NB4 (cell line): Measurements from ENCODE around the gene LZIC.
A peak's percentile ranks its signal among the peaks of the same experiment; 100 is the strongest.

Experiments used
- DNase-seq: peaks from one replicate; pipeline ENCODE4 v3.0.0; 2010; ENCODE audit warnings: low read depth
- H3K4me3 ChIP-seq: one replicate; pipeline ENCODE4 v1.5.1; 2011; ENCODE audit warnings: mild to moderate bottlenecking, low read depth, low read length, moderate library complexity
- MYC ChIP-seq: IDR thresholded peaks from 2 replicates; pipeline ENCODE4 v1.6.1; 2011; ENCODE audit warnings: low read depth, low read length
- POLR2A ChIP-seq: IDR thresholded peaks from 2 replicates; pipeline ENCODE4 v1.6.1; 2011; ENCODE audit warnings: mild to moderate bottlenecking; ENCODE audit not compliant: insufficient read length; ENCODE audit errors: extremely low read depth
- TF ChIP-seq, protein P1 (sequence below): IDR thresholded peaks from 2 replicates; pipeline ENCODE4 v1.6.1; 2011; ENCODE audit warnings: low read depth, low read length
- TF ChIP-seq, protein P2 (sequence below): IDR thresholded peaks from one replicate; pipeline ENCODE4 v1.5.1; 2012; ENCODE audit warnings: low read depth, low read length

Gene LZIC

DNA sequence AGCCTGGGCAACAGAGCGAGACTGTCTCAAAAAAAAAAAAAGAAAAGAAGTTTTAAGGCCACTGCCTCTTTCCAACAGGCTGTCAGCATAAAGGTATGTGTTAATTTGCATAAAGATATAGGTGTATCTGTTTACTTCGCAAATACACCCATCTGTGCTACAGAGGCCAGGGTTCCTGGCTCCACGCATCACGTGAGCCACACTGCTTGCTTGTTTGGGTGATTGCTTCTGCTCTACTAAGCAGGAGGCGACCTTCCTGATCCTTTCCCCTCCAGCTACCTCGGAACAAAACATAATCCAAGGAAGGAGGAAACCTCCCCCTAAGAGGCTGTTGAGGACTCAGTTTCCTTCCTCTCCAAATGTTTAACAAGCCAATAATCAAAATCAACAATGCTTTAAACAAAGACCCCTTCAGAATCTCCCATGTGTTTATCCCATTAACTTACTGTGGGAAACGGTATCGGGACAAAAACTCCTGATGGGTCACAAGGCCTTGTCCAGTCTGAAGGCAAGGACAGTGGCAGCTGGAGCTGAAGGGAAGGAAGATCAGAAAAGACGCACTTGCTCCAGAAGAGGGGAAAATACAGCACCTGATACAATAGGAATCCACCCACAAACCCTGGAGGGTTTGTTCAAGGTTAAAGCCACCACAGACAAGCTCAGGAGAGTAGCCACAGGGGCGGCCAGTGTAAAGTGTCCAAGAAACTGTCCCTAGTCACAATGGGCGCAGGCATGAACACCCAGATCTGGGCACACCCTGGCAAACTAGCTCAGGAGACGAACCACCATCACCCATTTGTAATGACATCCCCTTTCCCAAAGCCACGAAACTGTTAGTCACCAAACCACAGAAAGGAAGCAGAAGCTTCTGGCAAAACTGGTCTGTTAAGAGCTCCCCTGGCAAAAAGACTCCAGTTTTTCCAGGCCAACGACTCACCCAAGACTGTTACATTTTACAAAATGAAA is 50.3 kb downstream of the LZIC start:
- peak overlapping the region; percentile 51 for H3K4me3 ChIP-seq
- no peak for TF ChIP-seq POLR2A
- peak; percentile 51; the same call in 1 of the 2 replicates for TF ChIP-seq MYC
- TF ChIP-seq, protein P1, sequence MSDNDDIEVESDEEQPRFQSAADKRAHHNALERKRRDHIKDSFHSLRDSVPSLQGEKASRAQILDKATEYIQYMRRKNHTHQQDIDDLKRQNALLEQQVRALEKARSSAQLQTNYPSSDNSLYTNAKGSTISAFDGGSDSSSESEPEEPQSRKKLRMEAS: 0 out of 2 replicates have a peak, but pooled peaks have one; percentile 19
- peak; percentile 91 for DNase-seq

DNA sequence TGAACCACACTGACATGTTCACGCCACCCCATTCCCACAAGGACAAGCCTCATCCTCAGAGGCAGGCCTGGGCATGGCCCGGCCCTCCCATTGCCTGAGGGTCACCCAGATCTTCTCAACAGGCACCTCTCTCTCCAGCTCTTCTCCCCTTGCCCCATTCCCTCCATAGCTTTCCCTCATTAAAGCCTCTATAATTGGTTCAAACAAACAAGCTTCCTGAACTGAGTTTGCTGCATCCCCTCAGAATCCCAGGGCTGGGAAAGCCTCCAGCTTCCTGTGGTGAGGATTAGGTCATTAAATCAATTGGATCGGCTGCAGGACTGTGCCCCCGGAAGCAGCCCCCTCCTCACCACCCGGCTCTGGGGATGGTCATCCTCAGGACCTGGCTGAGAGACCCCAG is 52.0 kb downstream of the LZIC start:
- no peak for DNase-seq
- H3K4me3 ChIP-seq: no peak overlapping the region
- TF ChIP-seq MYC (no peak), POLR2A (no peak)
- TF ChIP-seq, protein P1: no peak
- TF ChIP-seq, protein P2, sequence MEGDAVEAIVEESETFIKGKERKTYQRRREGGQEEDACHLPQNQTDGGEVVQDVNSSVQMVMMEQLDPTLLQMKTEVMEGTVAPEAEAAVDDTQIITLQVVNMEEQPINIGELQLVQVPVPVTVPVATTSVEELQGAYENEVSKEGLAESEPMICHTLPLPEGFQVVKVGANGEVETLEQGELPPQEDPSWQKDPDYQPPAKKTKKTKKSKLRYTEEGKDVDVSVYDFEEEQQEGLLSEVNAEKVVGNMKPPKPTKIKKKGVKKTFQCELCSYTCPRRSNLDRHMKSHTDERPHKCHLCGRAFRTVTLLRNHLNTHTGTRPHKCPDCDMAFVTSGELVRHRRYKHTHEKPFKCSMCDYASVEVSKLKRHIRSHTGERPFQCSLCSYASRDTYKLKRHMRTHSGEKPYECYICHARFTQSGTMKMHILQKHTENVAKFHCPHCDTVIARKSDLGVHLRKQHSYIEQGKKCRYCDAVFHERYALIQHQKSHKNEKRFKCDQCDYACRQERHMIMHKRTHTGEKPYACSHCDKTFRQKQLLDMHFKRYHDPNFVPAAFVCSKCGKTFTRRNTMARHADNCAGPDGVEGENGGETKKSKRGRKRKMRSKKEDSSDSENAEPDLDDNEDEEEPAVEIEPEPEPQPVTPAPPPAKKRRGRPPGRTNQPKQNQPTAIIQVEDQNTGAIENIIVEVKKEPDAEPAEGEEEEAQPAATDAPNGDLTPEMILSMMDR: no peak

DNA sequence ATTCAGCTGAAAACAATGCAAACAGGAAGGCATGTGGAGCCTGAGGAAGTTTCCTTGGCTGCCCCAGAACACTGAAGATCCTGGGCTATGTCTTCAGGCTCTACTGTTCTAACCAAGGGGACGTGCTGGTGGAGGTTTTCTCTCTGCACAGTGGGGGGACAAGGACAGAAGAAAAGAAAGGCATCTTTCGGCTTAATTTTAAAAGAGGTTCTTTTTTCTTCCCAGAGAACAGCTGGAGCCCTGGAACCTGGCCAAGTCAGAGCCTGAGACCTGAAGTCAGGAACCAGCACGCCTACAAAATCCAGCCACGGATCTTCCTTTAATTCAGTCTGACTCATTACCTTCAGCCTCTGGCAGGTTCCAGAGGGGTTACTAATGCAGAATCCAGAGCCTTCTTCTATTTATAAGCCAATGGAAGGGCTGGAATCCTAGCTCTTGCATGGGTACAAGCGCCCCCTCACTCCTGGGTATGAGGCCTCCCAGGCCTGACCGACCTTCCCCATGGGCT is 52.9 kb downstream of the LZIC start:
- no peak for DNase-seq
- TF ChIP-seq MYC: no peak
- TF ChIP-seq, protein P2: no peak
- TF ChIP-seq, protein P1: no peak
- TF ChIP-seq POLR2A: no peak

DNA sequence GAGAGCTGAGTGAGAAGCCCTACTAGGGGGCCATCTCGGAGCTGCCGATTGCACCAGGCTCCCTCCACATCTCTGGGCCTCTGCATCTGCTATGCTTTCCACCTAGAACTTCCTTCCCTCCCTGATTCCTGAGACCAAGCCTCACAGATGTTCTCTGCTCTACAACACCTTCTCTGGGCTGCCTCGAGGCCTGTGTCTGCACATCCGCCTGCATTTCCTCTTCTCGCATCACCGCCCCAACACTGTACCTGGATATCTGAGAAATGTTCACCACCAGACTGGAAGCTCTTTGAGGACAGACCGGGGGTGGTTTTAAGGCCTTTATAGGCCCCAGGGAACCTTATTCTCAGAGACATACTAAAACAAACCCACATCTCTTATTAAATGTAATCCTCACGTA is 53.8 kb downstream of the LZIC start:
- no peak for DNase-seq
- TF ChIP-seq POLR2A: no peak
- TF ChIP-seq, protein P2: no peak
- TF ChIP-seq MYC: no peak
- TF ChIP-seq, protein P1: no peak

More for the DNA sequence above, 52.9 kb downstream of the LZIC start:
- H3K4me3 ChIP-seq: no peak overlapping the region

DNA sequence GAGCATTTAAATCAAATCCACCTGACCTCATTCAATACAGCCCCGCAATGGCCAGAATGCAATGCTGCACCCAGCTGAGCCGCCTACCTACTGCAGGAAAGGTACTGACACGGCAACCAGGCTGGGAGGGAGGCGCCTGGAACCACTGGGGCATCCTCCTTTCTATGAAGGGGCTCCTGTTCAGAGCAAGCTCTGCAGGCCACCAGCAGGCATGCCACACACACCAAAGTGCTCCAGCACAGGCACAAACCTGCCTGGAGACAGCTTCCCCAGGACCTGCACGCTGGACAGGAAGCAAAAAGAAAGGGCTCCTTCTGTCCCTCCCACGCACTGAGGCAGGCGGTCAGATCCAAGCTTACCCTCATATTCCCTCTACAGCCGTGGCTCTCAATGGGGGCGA is 54.3 kb downstream of the LZIC start:
- TF ChIP-seq POLR2A (no peak), MYC (no peak)
- TF ChIP-seq, protein P2: no peak
- TF ChIP-seq, protein P1: no peak
- no peak for DNase-seq
- no peak overlapping the region for H3K4me3 ChIP-seq

More for the DNA sequence above, 53.8 kb downstream of the LZIC start:
- H3K4me3 ChIP-seq: no peak overlapping the region

DNA sequence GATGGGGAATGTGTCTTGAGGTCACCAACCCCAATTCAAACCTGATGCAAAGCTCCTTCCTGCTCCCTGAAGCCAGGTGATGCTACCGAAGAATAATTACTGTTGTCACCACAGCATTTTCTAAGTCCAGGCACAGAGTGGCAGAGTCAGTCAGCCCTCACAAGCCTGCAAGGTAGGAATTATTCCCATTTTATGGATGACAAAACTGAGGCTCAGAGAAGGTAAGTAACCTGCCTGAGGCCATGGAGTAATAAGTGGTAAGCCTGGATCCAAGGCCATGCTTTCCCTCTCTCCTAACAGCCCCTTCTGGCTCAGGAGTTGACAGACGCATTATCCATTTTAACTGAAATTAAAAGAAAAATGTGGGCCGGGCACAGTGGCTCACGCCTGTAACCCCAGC is 56.1 kb downstream of the LZIC start:
- H3K4me3 ChIP-seq: no peak overlapping the region
- TF ChIP-seq, protein P1: no peak
- TF ChIP-seq POLR2A: no peak
- no peak for TF ChIP-seq MYC
- no peak for DNase-seq
